GM04503 (cell line): ENCODE measurements around the gene IRF2.

Experiments
- DNase-seq: peaks from one replicate; pipeline ENCODE4 v3.0.0-alpha.2; 2012; ENCODE audit warnings: low read depth

Gene IRF2

GRCh38 chr4:184409502-184409901 is 64.8 kb downstream of the IRF2 start:
- DNase-seq = no peak

DNA sequence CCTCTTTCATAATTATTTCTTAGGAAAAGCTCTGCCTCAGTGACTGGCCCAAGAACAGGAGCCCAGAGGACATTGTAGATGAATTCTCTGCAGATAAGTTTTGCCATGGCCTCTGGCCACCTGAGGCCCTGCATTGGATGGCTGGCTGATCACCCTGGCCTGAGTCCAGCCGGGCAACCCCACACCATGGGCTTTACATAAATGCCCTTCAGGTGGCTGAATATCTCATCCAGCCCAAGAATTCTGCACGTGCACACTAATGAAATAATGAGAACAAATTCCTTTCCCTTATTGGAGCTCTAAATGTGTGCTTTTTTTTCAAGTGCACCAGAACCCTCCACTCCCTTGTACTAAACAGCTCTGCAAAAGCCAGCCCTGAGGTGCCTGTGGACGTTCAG is 65.7 kb downstream of the IRF2 start:
- DNase-seq = no peak

DNA sequence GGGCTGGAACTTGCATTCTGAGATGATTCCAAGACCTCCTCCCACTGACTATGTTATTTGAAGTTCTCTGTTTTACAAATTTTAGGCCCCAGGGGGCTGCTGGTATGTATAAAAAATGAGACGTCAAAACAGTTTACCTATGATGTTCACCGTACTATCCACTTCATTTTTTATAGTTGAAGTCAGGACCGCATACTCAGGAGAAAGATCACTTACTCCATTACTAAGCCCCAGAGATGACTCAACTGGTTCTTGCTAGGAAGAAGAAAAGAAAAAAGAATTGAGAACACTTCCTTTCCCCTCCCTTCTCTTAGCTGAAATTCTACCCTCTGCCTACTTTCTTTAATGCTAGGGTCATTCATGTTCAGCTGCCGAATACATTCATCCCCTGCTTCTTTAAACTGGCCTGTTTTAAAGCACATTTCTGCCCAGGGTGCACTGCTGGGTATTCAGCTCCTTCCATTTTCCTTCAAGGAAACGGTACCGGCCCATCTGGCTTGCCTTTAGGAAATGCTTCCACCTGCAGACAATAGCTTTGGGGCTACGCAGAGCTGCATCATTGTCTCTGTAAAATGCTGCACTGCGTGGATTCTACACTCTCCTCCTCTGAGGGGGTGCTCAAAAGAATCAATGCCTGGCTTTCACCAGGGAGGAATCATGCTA is 66.2 kb downstream of the IRF2 start:
- DNase-seq = no peak

DNA sequence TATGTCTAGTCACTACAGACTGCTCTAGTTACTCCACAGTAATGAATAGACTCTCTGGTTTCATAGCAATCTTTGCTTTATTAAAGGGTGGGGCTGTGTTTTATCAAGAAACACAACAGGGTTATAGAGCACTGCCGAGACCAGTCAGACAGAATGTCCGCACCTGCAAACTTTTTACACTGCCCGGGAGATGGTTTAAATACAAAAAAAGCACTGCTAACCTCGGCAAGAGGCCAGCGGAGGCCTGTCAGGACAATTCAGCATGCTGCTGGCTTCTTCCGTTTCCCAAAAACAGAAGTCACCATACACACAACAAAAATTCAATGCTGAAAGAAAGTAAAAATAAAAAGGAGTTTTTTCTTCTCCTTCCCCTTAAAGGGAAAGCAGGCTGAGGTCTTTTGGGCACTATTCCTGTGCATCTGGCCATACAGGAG is 67.4 kb downstream of the IRF2 start:
- no peak for DNase-seq

DNA sequence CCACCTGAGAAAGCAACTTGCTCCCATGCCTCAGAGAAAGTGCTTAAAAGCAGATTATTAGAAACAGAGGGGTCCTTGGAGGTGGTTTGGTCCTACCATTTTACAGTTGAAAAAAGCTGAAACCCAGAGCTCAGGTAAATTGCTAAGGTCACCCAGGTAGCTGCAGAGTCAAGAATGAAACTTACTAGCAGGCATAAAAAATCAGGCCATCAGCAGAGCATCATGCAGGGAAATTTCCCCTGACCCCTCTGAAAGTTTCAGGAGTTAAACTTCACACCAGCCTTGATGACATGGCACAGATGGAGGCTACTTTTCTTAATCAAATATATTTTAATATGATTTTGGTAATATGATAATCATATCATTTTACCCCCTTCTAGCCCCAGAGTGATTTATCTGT is 70.3 kb downstream of the IRF2 start:
- DNase-seq = no peak

DNA sequence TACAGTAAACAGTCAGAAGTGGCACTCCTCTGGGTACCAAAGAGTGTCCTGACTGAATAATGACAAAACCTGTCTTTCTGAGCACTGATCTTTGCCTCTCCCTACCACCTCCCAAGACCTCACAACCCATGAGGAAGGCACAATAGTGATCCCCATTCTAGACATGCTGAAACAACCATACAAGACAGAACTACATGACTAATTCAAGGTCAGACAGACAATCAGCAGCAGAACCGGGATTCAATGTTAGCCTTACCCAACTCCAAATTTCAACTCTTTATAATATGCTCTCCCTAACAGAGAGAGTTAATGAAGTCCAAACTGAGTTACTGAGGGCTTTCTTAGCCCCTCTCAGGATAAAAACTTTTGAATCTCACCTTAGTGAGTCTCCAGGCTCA is 71.0 kb downstream of the IRF2 start:
- DNase-seq = no peak

GRCh38 chr4:184402740-184403383 is 71.5 kb downstream of the IRF2 start:
- DNase-seq = no peak

- no peak for DNase-seq
Observed at GRCh38 chr4:184402239-184402638, 72.1 kb downstream of the IRF2 start.

DNA sequence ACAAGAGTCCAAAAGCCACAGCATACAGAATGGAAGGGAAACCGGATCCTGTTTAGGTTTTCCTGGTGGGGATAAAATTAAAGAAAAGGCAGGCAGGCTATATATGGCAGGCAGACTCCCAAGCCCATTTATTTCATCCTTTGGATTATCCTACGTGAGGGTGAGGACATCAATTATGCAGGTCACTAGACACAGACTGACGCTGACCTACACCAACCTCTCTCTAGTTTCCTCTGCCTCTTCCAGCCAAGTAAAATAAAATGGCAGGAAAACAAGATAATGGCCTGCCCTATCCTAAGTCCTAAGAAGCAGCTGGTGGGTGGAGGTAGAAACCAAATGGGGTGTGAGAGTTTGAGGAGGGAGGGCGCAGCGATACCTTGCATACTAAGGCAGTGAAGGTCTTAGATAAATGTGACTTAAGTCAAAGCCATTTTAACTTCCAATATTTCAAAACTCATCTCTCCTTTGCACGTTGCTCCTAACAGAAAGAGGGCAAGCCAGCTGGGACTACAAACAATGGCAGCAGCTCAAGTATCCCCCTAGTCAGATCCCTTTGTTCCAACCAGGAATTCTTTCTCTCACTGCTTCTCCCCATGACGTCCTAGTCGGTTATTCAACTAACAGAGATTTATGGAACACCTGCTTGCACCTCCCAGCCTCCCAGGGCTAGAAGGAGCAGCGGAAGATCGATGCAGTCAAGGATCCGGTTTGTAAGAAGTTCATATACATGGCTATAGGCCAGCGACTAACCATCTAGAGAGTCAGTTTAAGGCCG is 72.8 kb downstream of the IRF2 start:
- no peak for DNase-seq

DNA sequence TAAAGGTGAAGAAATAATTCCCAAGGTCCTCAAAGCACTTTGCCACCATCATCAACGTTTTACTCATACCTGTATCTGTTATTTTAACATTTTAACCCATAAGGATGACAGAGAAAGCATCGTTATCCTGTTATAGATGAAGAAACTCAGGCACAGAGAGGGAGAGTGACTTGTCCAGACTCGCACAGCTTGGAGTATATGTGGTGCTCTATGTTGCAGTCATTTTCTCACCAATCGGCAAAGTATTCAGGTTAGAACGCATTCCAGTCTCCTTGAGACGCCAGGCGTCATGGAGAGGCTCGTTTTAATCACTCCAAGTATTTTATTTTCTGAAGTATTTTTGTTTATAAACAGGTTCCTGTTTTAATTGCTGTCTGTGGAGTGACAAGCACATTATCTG is 73.5 kb downstream of the IRF2 start:
- DNase-seq = no peak

DNA sequence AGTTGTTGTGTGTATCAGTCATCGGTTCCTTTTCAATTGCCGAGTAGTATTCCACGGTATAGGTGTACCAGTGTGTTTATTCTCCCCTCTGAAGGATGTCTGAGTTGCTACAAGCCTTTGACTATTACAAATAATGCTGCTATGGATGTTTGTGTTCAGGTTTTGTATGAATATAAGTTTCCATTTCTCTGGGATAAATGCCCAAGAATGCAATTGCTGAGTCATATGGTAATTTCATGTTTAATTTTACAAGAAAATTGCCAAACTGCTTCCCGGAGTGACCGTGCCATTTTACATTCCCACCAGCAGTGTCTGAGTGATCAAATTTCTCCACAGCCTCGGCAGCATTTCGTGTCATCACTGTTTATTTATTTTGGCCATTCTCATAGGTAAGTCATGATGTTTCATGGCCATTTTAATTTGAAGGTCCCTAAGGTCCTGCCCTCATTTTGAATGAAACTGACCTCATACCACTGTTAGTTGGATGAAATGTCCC is 73.9 kb downstream of the IRF2 start:
- DNase-seq = peak; percentile 90

- DNase-seq = no peak
Observed at GRCh38 chr4:184399512-184399908, 74.8 kb downstream of the IRF2 start.

DNA sequence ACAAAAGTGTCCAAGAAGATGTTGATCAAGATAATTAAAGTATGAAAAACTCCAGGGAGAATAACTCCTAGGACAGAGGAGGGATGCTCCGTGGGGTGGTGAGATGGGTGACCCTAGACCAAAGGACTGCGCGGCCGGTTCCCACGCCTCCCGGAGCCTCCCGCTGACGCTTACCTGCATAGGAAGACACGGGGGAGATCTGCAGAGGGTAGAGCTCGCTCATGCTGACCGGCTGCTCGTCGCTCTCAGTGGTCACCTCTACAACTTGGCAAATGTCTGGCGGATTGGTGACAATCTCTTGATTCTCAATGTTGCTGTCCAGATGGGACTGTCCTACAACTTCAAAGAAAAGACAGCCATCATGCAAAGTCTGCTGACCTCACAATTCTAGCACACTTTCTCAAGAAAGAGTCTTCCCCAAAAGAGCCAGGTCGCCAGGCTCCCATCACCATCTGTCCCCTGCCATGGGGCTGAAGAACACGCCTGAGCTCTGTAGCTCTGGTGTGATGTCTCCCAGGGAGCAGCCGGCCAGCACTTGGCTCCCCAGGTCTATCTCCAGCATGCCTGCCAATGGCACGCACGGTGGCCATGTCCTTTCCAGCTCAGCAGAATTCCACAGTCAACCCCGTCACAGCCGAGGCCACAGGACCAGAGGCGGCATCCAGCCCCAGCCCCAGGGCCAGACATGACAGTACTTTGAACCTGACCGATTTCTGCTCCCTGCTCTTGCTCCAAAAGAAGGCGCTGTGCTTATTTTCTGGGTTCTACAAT is 75.4 kb downstream of the IRF2 start:
- DNase-seq = no peak

DNA sequence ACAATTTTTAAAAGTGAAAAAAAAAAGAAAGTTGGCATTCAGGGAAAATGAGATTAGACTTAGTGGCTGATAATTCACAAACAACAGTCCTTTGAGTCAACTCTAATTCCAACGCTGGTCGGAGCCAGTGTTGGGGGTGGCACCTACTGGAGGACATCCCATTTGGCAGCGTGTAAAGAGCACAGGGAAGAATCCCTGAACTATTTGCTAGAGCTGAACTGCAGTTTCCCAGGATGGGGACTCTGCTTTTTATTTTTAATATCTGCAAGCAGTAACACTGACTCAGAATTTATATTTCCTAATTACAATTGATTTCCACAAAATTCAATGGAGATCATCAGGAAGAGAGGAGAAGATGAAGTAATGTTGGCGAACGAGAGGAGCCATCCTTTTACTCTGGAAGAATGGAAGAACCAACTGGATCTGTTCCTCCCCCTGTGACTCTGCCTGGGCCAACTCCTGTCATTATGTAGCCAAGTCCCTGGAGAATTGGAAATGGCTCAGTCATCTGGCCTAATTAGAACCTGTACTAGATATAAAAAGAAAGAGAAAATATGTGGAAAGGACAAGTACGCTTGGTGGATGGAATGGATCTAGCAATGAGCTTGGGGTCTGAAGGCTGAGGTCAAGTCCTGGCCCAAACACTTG is 76.7 kb downstream of the IRF2 start:
- no peak for DNase-seq

DNA sequence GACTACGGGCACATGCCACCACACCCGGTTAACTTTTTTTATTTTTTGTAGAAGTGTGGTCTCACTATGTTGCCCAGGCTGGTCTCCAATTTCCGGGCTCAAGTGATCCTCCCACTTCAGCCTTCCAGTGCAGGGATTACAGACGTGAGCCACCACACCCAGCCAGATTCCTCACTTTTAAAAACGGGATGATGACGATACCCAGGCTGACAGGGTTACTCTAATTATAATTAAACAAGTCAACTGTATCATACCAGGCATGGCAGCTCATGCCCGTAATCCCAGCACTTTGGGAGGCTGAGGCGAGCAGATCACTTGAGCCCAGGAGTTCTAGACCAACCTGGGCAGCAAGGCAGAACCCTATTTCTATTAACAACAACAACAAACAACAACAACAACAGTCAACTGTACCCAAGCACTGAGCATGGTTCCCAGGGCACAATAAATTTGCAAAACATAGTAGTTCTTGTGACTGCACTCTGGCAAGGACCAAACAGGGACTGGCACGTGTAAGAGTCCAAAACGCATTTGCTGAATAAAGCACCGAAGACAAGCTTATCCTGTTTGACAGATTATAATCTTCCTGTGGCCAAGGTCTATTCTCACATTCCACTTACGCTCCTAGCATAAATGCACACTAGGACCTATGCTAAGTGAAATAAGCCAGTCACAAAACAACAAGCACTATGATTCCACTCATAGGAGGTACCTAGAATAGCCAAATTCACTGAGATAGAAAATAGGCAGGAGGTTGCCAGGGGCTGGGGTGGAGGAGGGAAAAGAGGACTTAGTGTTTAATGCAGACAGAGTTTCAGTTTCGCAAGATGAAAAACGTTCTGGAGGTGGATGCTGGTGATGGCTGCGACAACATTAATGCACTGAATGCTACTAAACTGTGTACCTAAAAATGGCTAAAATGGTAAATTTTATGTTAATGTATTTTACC is 77.5 kb downstream of the IRF2 start:
- no peak for DNase-seq

GRCh38 chr4:184395971-184396391 is 78.4 kb downstream of the IRF2 start:
- no peak for DNase-seq

GRCh38 chr4:184395451-184395917 is 78.9 kb downstream of the IRF2 start:
- DNase-seq = no peak

DNA sequence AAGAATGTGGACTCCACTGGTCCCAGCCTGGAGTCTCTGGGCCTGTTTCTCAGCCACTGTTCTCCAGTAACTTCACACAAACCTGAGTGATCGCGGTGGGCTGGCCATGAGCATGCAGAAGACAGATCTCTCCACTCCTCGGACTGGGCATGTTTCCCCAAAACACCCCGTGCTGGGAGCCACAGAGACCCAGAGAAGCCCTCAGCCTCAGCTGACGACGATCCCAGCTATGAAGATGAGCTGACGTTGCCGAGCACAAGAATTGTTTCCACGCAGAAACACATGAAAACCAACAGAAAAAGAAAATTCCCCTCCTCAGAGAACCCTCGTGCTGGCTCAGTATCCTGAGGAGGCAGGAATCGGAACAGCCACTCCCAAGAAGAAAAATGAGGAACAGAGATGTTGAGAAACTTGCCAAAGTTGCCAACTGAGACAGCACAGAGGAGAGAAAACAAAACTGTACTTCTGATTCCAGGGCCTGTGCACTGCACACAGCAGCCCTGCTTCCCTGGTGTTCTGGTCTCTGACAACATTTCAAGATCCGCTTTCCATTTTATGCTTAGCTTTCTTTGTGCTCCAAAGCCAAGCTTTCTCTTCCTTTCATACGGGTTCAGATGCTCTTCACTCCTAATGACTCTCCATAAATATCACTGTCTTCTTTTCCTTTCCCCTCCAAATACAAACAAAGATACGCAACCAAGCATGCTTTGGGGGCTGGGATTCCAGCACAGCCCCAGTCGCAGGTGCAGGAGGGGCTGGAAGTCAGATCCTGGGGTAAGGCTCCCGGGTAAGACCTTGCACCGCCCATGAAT is 81.4 kb downstream of the IRF2 start:
- DNase-seq = no peak

GRCh38 chr4:184392316-184392715 is 82.0 kb downstream of the IRF2 start:
- no peak for DNase-seq
